Measurements from ENCODE around the gene TBC1D9.

TBC1D9 gene

DNA sequence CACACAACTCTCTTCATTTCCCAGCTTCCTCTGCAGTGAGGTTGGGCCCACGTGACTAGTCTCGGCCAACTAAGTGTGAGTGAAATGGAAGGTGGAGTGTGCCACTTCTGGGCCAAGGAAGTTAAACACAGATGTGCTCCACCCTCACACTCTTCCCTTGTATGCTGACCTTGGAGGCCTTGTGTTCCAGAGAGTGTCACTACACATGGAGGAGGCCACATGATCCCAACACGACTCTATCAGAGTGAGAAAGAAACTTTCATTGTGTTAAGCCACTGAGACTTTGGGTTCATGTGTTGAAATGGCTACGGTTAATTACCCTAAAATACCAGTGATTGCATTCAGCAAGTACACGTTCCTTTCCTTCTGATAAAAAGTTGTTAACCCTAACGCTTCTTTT, 55.1 kb downstream of the TBC1D9 start:
- Histone ChIP-seq H3K9me3 (no peaks in the 10 kb centered on the region), H3K27ac (no peak overlapping the region), H3K36me3 (no peaks in the 10 kb centered on the region), H3K4me3 (no peak overlapping the region), H4K20me1 (no peaks in the 10 kb centered on the region), H3K9ac (no peak overlapping the region), H3K4me2 (no peak overlapping the region), H3K4me1 (no peaks in the 10 kb centered on the region), H3K27me3 (no peaks in the 10 kb centered on the region)
- no peak for TF ChIP-seq Cebpa-rat (IDR thresholded peaks at IDR 0.05)

DNA sequence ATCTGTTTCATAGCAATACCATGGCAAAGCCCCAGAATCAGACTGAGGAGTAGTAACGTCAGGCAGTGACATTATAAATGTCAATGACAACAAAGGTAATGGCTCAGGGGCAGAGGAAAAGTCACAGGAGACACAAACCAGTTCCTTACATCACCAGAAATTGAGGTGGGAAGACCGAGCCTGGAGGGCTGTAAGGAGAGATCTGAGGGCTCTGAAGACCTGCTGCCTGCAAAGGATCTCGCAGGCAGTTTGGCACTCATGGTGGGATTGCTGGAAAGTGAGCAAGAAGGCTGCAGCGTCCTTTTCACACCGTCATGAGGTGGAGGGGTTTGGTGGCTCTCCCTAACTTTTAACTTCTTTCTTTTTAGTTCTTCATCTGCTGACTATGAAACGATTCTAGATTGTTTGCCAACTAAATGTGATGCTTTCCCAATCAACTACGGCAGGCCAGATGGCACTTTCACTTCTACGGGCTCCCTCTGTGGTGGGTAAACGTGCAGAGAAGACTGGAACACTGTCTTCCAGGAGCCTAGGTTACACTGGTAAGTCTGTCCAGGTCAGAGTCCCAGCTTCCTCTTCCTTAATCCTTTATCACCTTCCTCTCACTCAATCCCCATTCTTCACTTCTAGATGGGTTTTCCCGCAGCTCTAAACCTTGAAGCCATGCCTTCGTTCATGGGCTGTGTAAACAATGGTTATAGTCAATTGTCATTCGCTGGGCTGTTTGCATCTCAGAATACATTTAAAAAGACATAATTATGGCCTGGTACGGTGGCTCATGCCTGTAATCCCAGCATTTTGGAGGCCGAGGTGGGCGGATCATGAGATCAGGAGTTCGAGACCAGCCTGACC, 58.2 kb downstream of the TBC1D9 start:
- Histone ChIP-seq H4K20me1 (no peaks in the 10 kb centered on the region), H3K9ac (no peak overlapping the region), H3K9me3 (no peaks in the 10 kb centered on the region), H3K27me3 (no peaks in the 10 kb centered on the region), H3K4me1 (no peaks in the 10 kb centered on the region), H3K4me3 (no peak overlapping the region), H3K4me2 (no peak overlapping the region), H3K27ac (no peak overlapping the region), H3K36me3 (no peaks in the 10 kb centered on the region)
- no peak for TF ChIP-seq Cebpa-rat (IDR thresholded peaks at IDR 0.05)

GRCh38 chr4:140695483-140695882, 60.7 kb downstream of the TBC1D9 start:
- no peaks in the 10 kb centered on the region for H3K4me1 ChIP-seq
- H3K9ac ChIP-seq, result no peak overlapping the region
- H3K27me3 ChIP-seq, result no peaks in the 10 kb centered on the region
- no peak overlapping the region for H3K27ac ChIP-seq
- H3K4me2 ChIP-seq, result no peak overlapping the region
- H3K4me3 ChIP-seq, result no peak overlapping the region
- no peaks in the 10 kb centered on the region for H3K36me3 ChIP-seq
- TF ChIP-seq Cebpa-rat (IDR thresholded peaks at IDR 0.05), result no peak
- H4K20me1 ChIP-seq, result no peaks in the 10 kb centered on the region
- no peaks in the 10 kb centered on the region for H3K9me3 ChIP-seq

DNA sequence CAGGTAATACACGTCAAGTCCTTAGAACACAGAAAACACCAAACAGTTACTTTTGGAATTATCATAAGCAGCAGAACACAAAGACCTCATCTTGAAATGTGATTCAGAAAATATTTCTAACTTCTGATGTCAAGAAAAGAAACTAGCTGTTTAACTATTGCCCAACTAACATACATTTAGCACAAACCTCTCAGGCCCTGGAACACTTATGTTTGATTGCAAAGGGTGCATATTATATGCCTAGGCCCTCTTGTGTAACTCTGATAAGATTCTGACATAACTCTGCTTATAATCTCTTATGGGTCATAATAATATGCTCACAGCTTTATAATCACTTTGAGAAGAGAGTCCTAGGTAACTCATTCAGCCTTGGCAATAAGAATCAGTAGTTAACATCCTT, 62.6 kb downstream of the TBC1D9 start:
- Histone ChIP-seq H3K4me1 (0 out of 2 replicates have a peak, but pooled peaks cover 8% of the 10 kb centered on the region), H3K4me3 (no peak overlapping the region), H3K9ac (no peak overlapping the region), H3K4me2 (no peak overlapping the region), H4K20me1 (no peaks in the 10 kb centered on the region), H3K9me3 (no peaks in the 10 kb centered on the region), H3K27ac (no peak overlapping the region), H3K27me3 (no peaks in the 10 kb centered on the region), H3K36me3 (no peaks in the 10 kb centered on the region)
- TF ChIP-seq Cebpa-rat (IDR thresholded peaks at IDR 0.05), result no peak

GRCh38 chr4:140691369-140691768, 64.8 kb downstream of the TBC1D9 start:
- Histone ChIP-seq H3K27ac (no peak overlapping the region), H4K20me1 (no peaks in the 10 kb centered on the region), H3K36me3 (no peaks in the 10 kb centered on the region), H3K27me3 (no peaks in the 10 kb centered on the region), H3K9ac (no peak overlapping the region), H3K9me3 (no peaks in the 10 kb centered on the region), H3K4me3 (no peak overlapping the region), H3K4me2 (no peak overlapping the region), H3K4me1 (0 out of 2 replicates have a peak, but pooled peaks cover 8% of the 10 kb centered on the region)
- TF ChIP-seq Cebpa-rat (IDR thresholded peaks at IDR 0.05), result no peak

- Histone ChIP-seq H3K27ac (no peak overlapping the region), H3K4me3 (no peak overlapping the region)
Measured at GRCh38 chr4:140690093-140690492, 66.1 kb downstream of the TBC1D9 start.

GRCh38 chr4:140689623-140690022, 66.6 kb downstream of the TBC1D9 start:
- no peak overlapping the region for H3K9ac ChIP-seq
- no peak overlapping the region for H3K4me3 ChIP-seq
- H3K4me2 ChIP-seq, result no peak overlapping the region
- no peaks in the 10 kb centered on the region for H3K36me3 ChIP-seq
- H3K27ac ChIP-seq, result no peak overlapping the region
- H3K9me3 ChIP-seq, result no peaks in the 10 kb centered on the region
- no peaks in the 10 kb centered on the region for H3K27me3 ChIP-seq
- 0 out of 2 replicates have a peak, but pooled peaks cover 8% of the 10 kb centered on the region for H3K4me1 ChIP-seq
- no peak for TF ChIP-seq Cebpa-rat (IDR thresholded peaks at IDR 0.05)
- no peaks in the 10 kb centered on the region for H4K20me1 ChIP-seq

More at GRCh38 chr4:140690093-140690492, 66.1 kb downstream of the TBC1D9 start:
- Histone ChIP-seq H3K9me3 (no peaks in the 10 kb centered on the region), H4K20me1 (no peaks in the 10 kb centered on the region), H3K4me1 (0 out of 2 replicates have a peak, but pooled peaks cover 8% of the 10 kb centered on the region), H3K4me2 (no peak overlapping the region), H3K9ac (no peak overlapping the region), H3K27me3 (no peaks in the 10 kb centered on the region), H3K36me3 (no peaks in the 10 kb centered on the region)
- TF ChIP-seq Cebpa-rat (IDR thresholded peaks at IDR 0.05), result no peak

DNA sequence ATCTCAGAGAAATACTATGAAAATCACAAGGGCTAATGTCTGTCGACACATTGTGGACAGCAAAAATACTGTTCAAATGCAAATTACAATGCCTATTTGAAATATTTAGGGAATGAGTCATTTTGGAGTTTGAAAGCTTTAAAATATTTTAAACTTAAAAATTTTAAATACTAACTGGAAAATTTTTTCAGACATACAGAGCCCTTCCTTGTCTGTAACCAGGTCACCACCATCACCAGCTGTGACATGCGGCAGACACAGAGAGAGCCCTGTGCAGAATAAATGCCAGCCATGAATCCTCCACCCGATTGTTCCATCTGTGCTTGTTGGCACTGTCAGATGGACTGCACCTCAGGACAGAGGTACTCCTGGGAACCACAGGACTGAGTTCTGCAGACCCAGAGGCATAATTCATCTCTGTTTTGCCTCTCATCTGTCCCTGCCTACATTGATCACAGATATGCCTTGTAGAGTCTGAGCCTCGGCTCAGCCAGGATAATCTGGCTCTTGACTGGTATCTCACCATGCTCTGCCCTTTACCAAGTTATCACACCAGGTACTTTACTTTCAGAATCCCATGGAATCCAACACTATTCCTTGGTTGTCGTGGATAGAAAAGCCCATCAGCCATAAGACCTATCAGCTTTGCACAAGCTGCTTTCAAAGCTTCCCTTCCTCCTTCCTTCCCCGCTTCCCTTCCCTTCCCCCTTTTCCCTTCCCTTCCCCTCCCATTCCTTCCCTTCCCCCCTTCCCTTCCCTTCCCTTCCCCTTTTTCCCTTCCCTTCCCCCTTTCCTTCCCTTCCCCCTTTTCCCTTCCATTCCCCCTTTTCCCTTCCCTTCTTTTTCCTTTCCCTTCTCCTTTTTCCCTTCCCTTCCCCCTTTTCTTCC, 67.2 kb downstream of the TBC1D9 start:
- Histone ChIP-seq H3K4me2 (no peak overlapping the region), H4K20me1 (no peaks in the 10 kb centered on the region), H3K36me3 (no peaks in the 10 kb centered on the region), H3K4me1 (0 out of 2 replicates have a peak, but pooled peaks cover 8% of the 10 kb centered on the region), H3K4me3 (no peak overlapping the region), H3K9me3 (no peaks in the 10 kb centered on the region), H3K27me3 (no peaks in the 10 kb centered on the region), H3K9ac (no peak overlapping the region), H3K27ac (no peak overlapping the region)
- no peak for TF ChIP-seq Cebpa-rat (IDR thresholded peaks at IDR 0.05)

DNA sequence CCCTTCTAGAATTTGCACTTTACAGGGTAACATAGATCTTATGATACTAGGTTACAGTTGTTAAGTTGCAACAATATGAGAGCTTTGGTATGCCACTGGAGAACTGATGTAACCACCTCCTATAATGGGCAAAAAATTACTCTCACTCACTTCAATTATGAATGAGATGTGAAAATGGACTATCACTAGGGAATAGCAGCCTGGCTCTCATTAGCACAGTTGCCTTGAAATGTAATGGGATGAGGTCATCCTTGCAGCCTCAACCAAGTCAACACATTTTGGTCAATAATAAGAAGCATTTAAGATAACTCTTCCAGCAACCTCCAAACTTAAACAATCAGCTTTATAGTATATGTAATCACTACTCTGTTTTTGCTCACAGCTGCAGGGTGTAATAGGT, 69.4 kb downstream of the TBC1D9 start:
- H3K4me1 ChIP-seq, result 0 out of 2 replicates have a peak, but pooled peaks cover 8% of the 10 kb centered on the region
- H3K4me2 ChIP-seq, result no peak overlapping the region
- no peak overlapping the region for H3K27ac ChIP-seq
- no peak for TF ChIP-seq Cebpa-rat (IDR thresholded peaks at IDR 0.05)
- H3K4me3 ChIP-seq, result no peak overlapping the region
- H3K9me3 ChIP-seq, result no peaks in the 10 kb centered on the region
- H3K27me3 ChIP-seq, result no peaks in the 10 kb centered on the region
- no peaks in the 10 kb centered on the region for H3K36me3 ChIP-seq
- H3K9ac ChIP-seq, result no peak overlapping the region
- no peaks in the 10 kb centered on the region for H4K20me1 ChIP-seq

- no peak overlapping the region for H3K4me2 ChIP-seq
- no peaks in the 10 kb centered on the region for H3K27me3 ChIP-seq
- H3K4me1 ChIP-seq, result 0 out of 2 replicates have a peak, but pooled peaks cover 4% of the 10 kb centered on the region
- H3K9ac ChIP-seq, result no peak overlapping the region
- TF ChIP-seq Cebpa-rat (IDR thresholded peaks at IDR 0.05), result no peak
- no peaks in the 10 kb centered on the region for H4K20me1 ChIP-seq
- no peaks in the 10 kb centered on the region for H3K9me3 ChIP-seq
- H3K4me3 ChIP-seq, result no peak overlapping the region
- H3K36me3 ChIP-seq, result no peaks in the 10 kb centered on the region
- no peak overlapping the region for H3K27ac ChIP-seq
Measured at GRCh38 chr4:140684314-140684713, 71.9 kb downstream of the TBC1D9 start.
